Skin of body (tissue), 2 donors: ENCODE measurements around the gene HERC3. TPM values are rescaled to one million over a fixed set of nuclear protein-coding genes. Genes with fewer than 3 reads are reported as not detected.
A peak's percentile ranks its signal among the peaks of the same experiment; 100 is the strongest.

Experiments used
- DNase-seq: peaks from one replicate; lab custom pipeline; 2025; lab: John Stamatoyannopoulos, UW
- total RNA-seq: library from RNA; depleted of rRNA; stranded (reverse); fragments of >200 nt; gene quantifications from one replicate; pipeline ENCODE4 v1.2.3, GENCODE V29; 2014

The HERC3 gene
- total RNA-seq = 26.1 TPM

- DNase-seq = peak; percentile 74
Measured at GRCh38 chr4:88591787-88592599, at the start of gene HERC3. Gene HERC3, plus strand, starts transcription at chr4:88592480. Its CDS starts 13,344 bp downstream, at chr4:88605824.

- DNase-seq = no peak
Measured at GRCh38 chr4:88549815-88550214, 42.5 kb upstream of the HERC3 start.

GRCh38 chr4:88567591-88567990 lies 24.7 kb upstream of the HERC3 start:
- DNase-seq = no peak

GRCh38 chr4:88570001-88570400 lies 22.3 kb upstream of the HERC3 start:
- no peak for DNase-seq

GRCh38 chr4:88573276-88573980 lies 18.9 kb upstream of the HERC3 start:
- no peak for DNase-seq

- DNase-seq = no peak
Measured at GRCh38 chr4:88573995-88574394, 18.3 kb upstream of the HERC3 start.

- no peak for DNase-seq
Measured at GRCh38 chr4:88575186-88575585, 17.1 kb upstream of the HERC3 start.

- no peak for DNase-seq
Measured at GRCh38 chr4:88582493-88582892, 9.8 kb upstream of the HERC3 start.

- no peak for DNase-seq
Measured at GRCh38 chr4:88583631-88584470, 8.4 kb upstream of the HERC3 start.

GRCh38 chr4:88584471-88584900 lies 7.8 kb upstream of the HERC3 start:
- DNase-seq = no peak

GRCh38 chr4:88585917-88586316 lies 6.4 kb upstream of the HERC3 start:
- no peak for DNase-seq

- no peak for DNase-seq
Measured at GRCh38 chr4:88587306-88587705, 5.0 kb upstream of the HERC3 start.

- peak; percentile 65 for DNase-seq
Measured at GRCh38 chr4:88592600-88593448, 544 bp downstream of the HERC3 start.

GRCh38 chr4:88597970-88598660 lies 5.8 kb downstream of the HERC3 start:
- no peak for DNase-seq

- DNase-seq = no peak
Measured at GRCh38 chr4:88599298-88599697, 7.0 kb downstream of the HERC3 start.

- DNase-seq = no peak
Measured at GRCh38 chr4:88599714-88600113, 7.4 kb downstream of the HERC3 start.

- DNase-seq = no peak
Measured at GRCh38 chr4:88600176-88600838, 8.0 kb downstream of the HERC3 start.

GRCh38 chr4:88604978-88605678 lies 12.8 kb downstream of the HERC3 start:
- no peak for DNase-seq

- DNase-seq = no peak
Measured at GRCh38 chr4:88605736-88606135, 13.5 kb downstream of the HERC3 start.
